K562 (cell line): Measurements from ENCODE around the gene HSD11B2. TPM values are rescaled to one million over a fixed set of nuclear protein-coding genes. Genes with fewer than 3 reads are reported as not detected.

Experiments used
- HBP1 ChIP-seq: fragments of 450-650 bp; formaldehyde crosslinking; IDR thresholded peaks from 2 replicates; pipeline ENCODE4 v1.4.0; 2022; ENCODE audit warnings: missing genetic modification characterization
- REST ChIP-seq, 2 experiments: fragments of 450-650 bp; formaldehyde crosslinking in 1 of 2; IDR thresholded peaks; 2 replicates each; pipeline versions ENCODE4 v1.4.0 to v1.6.1; 2014 to 2020; ENCODE audit warnings: mild to moderate bottlenecking in 2 of 2, borderline replicate concordance in 1 of 2, low read depth in 1 of 2
- ZBTB7A ChIP-seq: IDR thresholded peaks from 2 replicates; pipeline ENCODE4 v1.6.1; 2011; ENCODE audit warnings: low read depth, mild to moderate bottlenecking, low read length, moderate library complexity, borderline replicate concordance; ENCODE audit not compliant: control insufficient read depth
- ZNF583 ChIP-seq: fragments of 250-450 bp; sonication (Bioruptor Pico); IDR thresholded peaks from 2 replicates; pipeline ENCODE4 v1.4.0; 2020
- ZNF740 ChIP-seq, 3 experiments: fragments of 200-800 bp in 1 of 3; sonication (Bioruptor generic) in 1 of 3; sonication (generic) in 1 of 3; formaldehyde crosslinking in 1 of 3; IDR thresholded peaks; 2 replicates each; pipeline versions ENCODE4 v1.6.1 to v1.8.0; 2016 to 2022; ENCODE audit warnings: mild to moderate bottlenecking in 2 of 3, missing compliant biosample characterization in 2 of 3, missing genetic modification characterization in 2 of 3, missing genetic modification reagents in 1 of 3
- polyA plus RNA-seq, 8 experiments: library from polyadenylated mRNA; depleted of rRNA in 4 of 8; stranded (reverse) in 5 of 8; unstranded in 3 of 8; fragments of >200 nt; fragmentation: Nextera tagmentation in 2 of 8; fragmentation: Illumina TruSeq in 1 of 8; extraction: Ambion mirVana in 2 of 8; extraction: Trizol in 1 of 8; gene quantifications; 2 replicates each; pipeline versions ENCODE4 v1.2.1 to v1.2.3, GENCODE V29; 2011 to 2014; ENCODE audit warnings: inconsistent platforms in 1 of 8, missing spikeins in 1 of 8
- total RNA-seq, 7 experiments: library from RNA; depleted of rRNA in 6 of 7; stranded (reverse); fragments of >200 nt in 6 of 7; fragmentation: Illumina TruSeq in 2 of 7; extraction: Trizol in 2 of 7; gene quantifications; 2 replicates each; pipeline versions ENCODE4 v1.2.1 to v1.2.3, GENCODE V29; 2011 to 2021; ENCODE audit warnings: low replicate concordance in 1 of 7

HSD11B2 gene
- total and polyA plus RNA-seq, 9 of the 15 experiments (the other 6 are each of a cell fraction or from before 2014, with no cell fraction given), result 0.08 to 2.0 (median 0.79) TPM

GRCh38 chr16:67430977-67431774, at the start of gene HSD11B2 (continued):
- no peak for TF ChIP-seq ZNF740 (CRISPR knock-in tag; IDR thresholded peaks at IDR 0.05)
- TF ChIP-seq ZNF740 (tag; IDR thresholded peaks at IDR 0.05), result 0 out of 4 replicates have a peak, but pooled peaks of 1 of the 2 experiments have one; percentile 5
- 0 out of 2 replicates have a peak, but pooled peaks have one; percentile 41 for TF ChIP-seq ZBTB7A
- TF ChIP-seq ZNF583 (CRISPR knock-in tag), result no peak
- no peak for TF ChIP-seq HBP1 (CRISPR knock-in tag)
- no peak for TF ChIP-seq REST (IDR thresholded peaks at IDR 0.05; ENCODE audit: borderline replicate concordance)
- TF ChIP-seq REST (CRISPR knock-in tag; IDR thresholded peaks at IDR 0.05; ENCODE audit: low read depth), result no peak
